SK-N-SH (cell line): ENCODE results near the gene TIGD3. TPM values are rescaled to one million over a fixed set of nuclear protein-coding genes. Genes with fewer than 3 reads are reported as not detected.
A peak's percentile ranks its signal among the peaks of the same experiment; 100 is the strongest.

Experiments used
- CTCF ChIA-PET: fragments of 300-600, 350-600 bp; formaldehyde crosslinking; extraction: SDS; loops from one replicate; lab custom pipeline; 2021; lab: Yijun Ruan, JAX
- POLR2A ChIA-PET: fragments of 350-600 bp; sonication (Branson Sonifier 250); formaldehyde crosslinking; extraction: SDS; loops from one replicate; lab custom pipeline; 2020; ENCODE audit warnings: antibody characterized with exemption, inconsistent platforms; lab: Yijun Ruan, JAX
- DNase-seq: peaks from one replicate; pipeline ENCODE4 v3.0.0; 2012
- H2AFZ ChIP-seq: fragments of 200-600 bp; sonication (generic); 2 replicates; pipeline ENCODE4 v1.8.1; 2016; ENCODE audit warnings: antibody characterized with exemption, mild to moderate bottlenecking, low read depth
- H3F3A ChIP-seq: fragments of 200-600 bp; sonication (generic); replicated peaks from 2 replicates; pipeline ENCODE3; 2016; ENCODE audit warnings: antibody characterized with exemption, mild to moderate bottlenecking; ENCODE audit not compliant: insufficient read depth
- H3K27ac ChIP-seq, 2 experiments: fragments of 200-500 bp in 1 of 2; fragments of 200-600 bp in 1 of 2; sonication (Bioruptor generic) in 1 of 2; sonication (generic), shearing (Covaris generic) in 1 of 2; 2 replicates each; pipeline versions ENCODE4 v1.5.1 to v1.6.1; 2014 to 2016; ENCODE audit warnings: low read depth in 2 of 2, inconsistent platforms in 1 of 2, low read length in 1 of 2, mild to moderate bottlenecking in 1 of 2, mixed read lengths in 1 of 2
- H3K27me3 ChIP-seq: fragments of 200-600 bp; sonication (generic), shearing (Covaris generic); 2 replicates; pipeline ENCODE4 v1.6.1; 2016; ENCODE audit warnings: mixed run types; ENCODE audit not compliant: insufficient read depth
- H3K36me3 ChIP-seq, 2 experiments: fragments of 200-500 bp in 1 of 2; fragments of 200-600 bp in 1 of 2; sonication (Bioruptor generic) in 1 of 2; sonication (generic) in 1 of 2; replicated peaks in 1 of 2; 2 replicates each; pipeline versions ENCODE3 to v1.5.1; 2014 to 2016; ENCODE audit warnings: low read length in 1 of 2, mild to moderate bottlenecking in 1 of 2; ENCODE audit not compliant: insufficient read depth in 2 of 2, control insufficient read depth in 1 of 2
- H3K4me1 ChIP-seq, 2 experiments: fragments of 200-500 bp in 1 of 2; fragments of 200-600 bp in 1 of 2; sonication (Bioruptor generic) in 1 of 2; sonication (generic), shearing (Covaris generic) in 1 of 2; 2 replicates each; pipeline versions ENCODE4 v1.5.1 to v1.6.1; 2014 to 2016; ENCODE audit warnings: low read depth in 1 of 2, low read length in 1 of 2, mixed run types in 1 of 2; ENCODE audit not compliant: insufficient read depth in 2 of 2, control insufficient read depth in 1 of 2
- H3K4me2 ChIP-seq: fragments of 200-600 bp; sonication (generic), shearing (Covaris generic); 2 replicates; pipeline ENCODE4 v1.6.1; 2017; ENCODE audit warnings: mixed run types
- H3K4me3 ChIP-seq, 2 experiments: fragments of 200-500 bp in 1 of 2; fragments of 200-600 bp in 1 of 2; sonication (Bioruptor generic) in 1 of 2; sonication (generic), shearing (Covaris generic) in 1 of 2; 2 replicates each; pipeline versions ENCODE4 v1.5.1 to v1.8.1; 2014 to 2016; ENCODE audit warnings: low read depth in 2 of 2, inconsistent platforms in 1 of 2, low read length in 1 of 2, mild to moderate bottlenecking in 1 of 2, mixed read lengths in 1 of 2, moderate library complexity in 1 of 2
- H3K79me2 ChIP-seq: fragments of 200-600 bp; sonication (generic); 2 replicates; pipeline ENCODE4 v1.8.1; 2017; ENCODE audit warnings: mild to moderate bottlenecking; ENCODE audit not compliant: insufficient read depth
- H3K9ac ChIP-seq: fragments of 200-600 bp; sonication (generic); 2 replicates; pipeline ENCODE4 v1.6.1; 2017; ENCODE audit warnings: mixed run types
- H3K9me2 ChIP-seq: fragments of 200-600 bp; sonication (generic); 2 replicates; pipeline ENCODE4 v1.6.1; 2017; ENCODE audit warnings: mixed run types
- H3K9me3 ChIP-seq: fragments of 200-600 bp; sonication (generic); 2 replicates; pipeline ENCODE4 v1.6.1; 2017; ENCODE audit warnings: mixed run types, mild to moderate bottlenecking, moderate library complexity
- H4K20me1 ChIP-seq: fragments of 200-600 bp; sonication (generic); 2 replicates; pipeline ENCODE4 v1.6.1; 2017; ENCODE audit warnings: mild to moderate bottlenecking, mixed run types; ENCODE audit not compliant: insufficient read depth
- CHD2 ChIP-seq: fragments of 150-350 bp; IDR thresholded peaks from 2 replicates; pipeline ENCODE4 v1.6.1; 2018; ENCODE audit warnings: low read length; ENCODE audit not compliant: partially characterized antibody
- ELF1 ChIP-seq: IDR thresholded peaks from 2 replicates; pipeline ENCODE4 v1.4.0; 2012
- EP300 ChIP-seq, 2 experiments: IDR thresholded peaks; 2 replicates each; pipeline versions ENCODE4 v1.4.0 to v1.6.1; 2012; ENCODE audit warnings: borderline replicate concordance in 1 of 2, low read depth in 1 of 2, low read length in 1 of 2
- EZH2phosphoT487 ChIP-seq: fragments of 200-600 bp; sonication (generic); IDR thresholded peaks from 2 replicates; pipeline ENCODE4 v1.6.1; 2017; ENCODE audit warnings: low read depth, mixed run types, mild to moderate bottlenecking, antibody characterized with exemption, moderate library complexity, borderline replicate concordance
- FOSL2 ChIP-seq: IDR thresholded peaks from 2 replicates; pipeline ENCODE4 v1.4.0; 2012; ENCODE audit warnings: low read depth, mild to moderate bottlenecking, moderate library complexity, borderline replicate concordance
- FOXJ3 ChIP-seq: sonication (generic); formaldehyde crosslinking; IDR thresholded peaks from 2 replicates; pipeline ENCODE4 v1.5.1; 2020; ENCODE audit warnings: mild to moderate bottlenecking, missing genetic modification reagents
- FOXM1 ChIP-seq: IDR thresholded peaks from 2 replicates; pipeline ENCODE4 v1.4.0; 2012; ENCODE audit warnings: low read depth, mild to moderate bottlenecking
- GABPA ChIP-seq: IDR thresholded peaks from 2 replicates; pipeline ENCODE4 v1.4.0; 2012; ENCODE audit warnings: low read depth, mild to moderate bottlenecking
- GATA2 ChIP-seq: sonication (generic); formaldehyde crosslinking; IDR thresholded peaks from 2 replicates; pipeline ENCODE4 v1.5.0; 2020; ENCODE audit warnings: mild to moderate bottlenecking, missing genetic modification reagents
- JUND ChIP-seq: IDR thresholded peaks from 2 replicates; pipeline ENCODE4 v1.4.0; 2012
- MEF2A ChIP-seq: IDR thresholded peaks from 2 replicates; pipeline ENCODE4 v1.4.0; 2012; ENCODE audit warnings: low read depth, borderline replicate concordance
- MXI1 ChIP-seq: IDR thresholded peaks from 2 replicates; pipeline ENCODE4 v1.6.1; 2012; ENCODE audit warnings: mild to moderate bottlenecking, low read depth, low read length, improper control_type of control experiment
- NFIC ChIP-seq: IDR thresholded peaks from 2 replicates; pipeline ENCODE4 v1.4.0; 2012; ENCODE audit warnings: borderline replicate concordance
- NRF1 ChIP-seq: IDR thresholded peaks from 2 replicates; pipeline ENCODE4 v1.6.1; 2012; ENCODE audit warnings: low read depth, mild to moderate bottlenecking, low read length
- RAD21 ChIP-seq: IDR thresholded peaks from 2 replicates; pipeline ENCODE4 v1.6.1; 2012; ENCODE audit warnings: mild to moderate bottlenecking, low read length
- RCOR1 ChIP-seq: fragments of 150-350 bp; IDR thresholded peaks from 2 replicates; pipeline ENCODE4 v1.6.1; 2017; ENCODE audit warnings: antibody characterized with exemption, low read length
- SIN3A ChIP-seq: IDR thresholded peaks from 2 replicates; pipeline ENCODE4 v1.6.1; 2012; ENCODE audit warnings: low read depth, mild to moderate bottlenecking, low read length, moderate library complexity, borderline replicate concordance
- SMC3 ChIP-seq: IDR thresholded peaks from 2 replicates; pipeline ENCODE4 v1.6.1; 2012; ENCODE audit warnings: low read depth, low read length, improper control_type of control experiment
- TAF1 ChIP-seq: IDR thresholded peaks from 2 replicates; pipeline ENCODE4 v1.6.1; 2012; ENCODE audit warnings: low read depth, mild to moderate bottlenecking, low read length, moderate library complexity, borderline replicate concordance
- TCF12 ChIP-seq: IDR thresholded peaks from 2 replicates; pipeline ENCODE4 v1.4.0; 2012
- TEAD4 ChIP-seq: IDR thresholded peaks from 2 replicates; pipeline ENCODE4 v1.4.0; 2012; ENCODE audit warnings: mild to moderate bottlenecking, borderline replicate concordance; ENCODE audit not compliant: insufficient read depth
- WGBS: methylation state at CpG from one replicate; pipeline ENCODE4 v1.1.6; 2017; ENCODE audit warnings: low lambda C conversion rate; 5-methylcytosine and 5-hydroxymethylcytosine counted together
- polyA plus RNA-seq, 3 experiments: library from polyadenylated mRNA; depleted of rRNA; stranded (reverse); fragments of >200 nt; gene quantifications; 2 replicates each; pipeline ENCODE4 v1.2.3, GENCODE V29; 2012
- TF ChIP-seq, protein P1 (sequence below): IDR thresholded peaks from 2 replicates; pipeline ENCODE4 v1.4.0; 2012; ENCODE audit warnings: low read depth
- TF ChIP-seq, protein P2 (sequence below): fragments of 150-350 bp; IDR thresholded peaks from 2 replicates; pipeline ENCODE4 v1.6.1; 2016; ENCODE audit warnings: mild to moderate bottlenecking, low read depth, low read length
- TF ChIP-seq, protein P3 (sequence below): fragments of 150-350 bp; IDR thresholded peaks from 2 replicates; pipeline ENCODE4 v1.6.1; 2017; ENCODE audit warnings: antibody characterized with exemption, low read length, low read depth, borderline replicate concordance
- TF ChIP-seq, protein P4 (sequence below): IDR thresholded peaks from 2 replicates; pipeline ENCODE4 v1.4.0; 2012; ENCODE audit warnings: low read depth, borderline replicate concordance
- TF ChIP-seq, protein P5 (sequence below): IDR thresholded peaks from 2 replicates; pipeline ENCODE4 v1.6.1; 2012; ENCODE audit warnings: mild to moderate bottlenecking, low read depth, low read length, moderate library complexity

Gene TIGD3
- polyA plus RNA-seq, 1 of the 3 experiments (the other 2 are of a cell fraction), result 0.41 TPM

DNA sequence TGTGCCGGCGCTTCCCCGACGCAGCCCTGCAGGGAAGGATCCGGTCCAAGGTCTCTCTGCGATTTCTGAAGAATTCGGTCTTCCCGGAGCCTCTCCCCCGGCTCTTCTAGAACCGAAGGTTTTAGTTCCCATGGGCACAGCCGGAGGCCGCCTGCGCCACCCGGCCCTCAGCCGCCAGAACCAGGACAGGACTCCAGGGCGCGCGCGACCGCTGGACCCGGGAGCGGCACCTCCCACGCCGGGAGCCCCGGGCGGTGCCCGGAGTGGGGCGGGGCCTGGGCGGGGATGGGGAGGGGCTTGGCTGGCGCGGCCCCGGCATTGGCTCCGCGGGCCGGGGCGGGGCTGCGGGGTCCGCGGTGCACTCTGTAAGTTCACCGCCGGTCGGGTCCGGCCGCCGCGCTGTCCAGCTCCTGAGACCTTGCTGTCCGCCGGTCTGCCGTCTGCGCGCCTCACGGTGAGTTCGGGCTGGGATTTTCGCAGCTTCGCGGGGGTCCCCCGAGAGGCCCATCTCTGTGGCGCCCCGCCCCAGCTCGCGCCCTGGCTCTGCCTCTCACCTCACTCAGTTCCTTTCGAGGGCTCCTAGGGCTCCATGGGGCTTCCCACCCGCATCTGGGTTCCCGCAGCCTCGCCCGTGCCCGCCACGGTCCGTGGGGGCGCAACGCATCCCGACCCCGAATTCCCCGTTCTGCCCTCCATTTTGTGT lies 39.9 kb upstream of the TIGD3 start, which contains the start of gene CDC42EP2:
Gene CDC42EP2 (plus strand): TSS at position 366 of the 703 bp plus-strand sequence. CDS start 6,033 bp downstream, outside the sequence.
- no peaks in the 10 kb centered on the region for H3K36me3 ChIP-seq
- peaks cover 20 to 38% of the 10 kb centered on the region in 2 experiments; a peak in 2 of 4 replicates for H3K4me1 ChIP-seq
- peaks cover 5% of the 10 kb centered on the region for H3F3A ChIP-seq
- H3K79me2 ChIP-seq, result peaks cover 42% of the 10 kb centered on the region
- peak within 1 kb of the TSS; percentile 93 for H2AFZ ChIP-seq
- H3K9me2 ChIP-seq, result no peaks in the 10 kb centered on the region
- peak; percentile 97 for DNase-seq
- H3K9me3 ChIP-seq, result no peaks in the 10 kb centered on the region
- H3K4me3 ChIP-seq, result peak within 1 kb of the TSS; percentile 85 to 94
- H3K9ac ChIP-seq, result peak within 1 kb of the TSS; percentile 84
- POLR2A ChIA-PET, result interaction anchor here (0.6 to 2.4 kb wide), 17 partner anchors 10 to 194 kb away, joined by 3 to 26 read pairs (median 4); partner anchors contain the start of genes DPF2 and POLA2
- no peaks in the 10 kb centered on the region for H3K27me3 ChIP-seq
- peak within 1 kb of the TSS; percentile 87 for H3K4me2 ChIP-seq
- peaks cover 24% of the 10 kb centered on the region for H4K20me1 ChIP-seq
- WGBS, result 3% methylated on average over 24 of the region's 74 CpGs
- CTCF ChIA-PET, result interaction anchor here (0.6 to 24.1 kb wide), 45 partner anchors 8 to 623 kb away, joined by 3 to 1118 read pairs (median 4); partner anchors contain the start of genes ARL2, CAPN1, DPF2 and POLA2
- peak within 1 kb of the TSS; percentile 65 to 80 for H3K27ac ChIP-seq
- TF ChIP-seq MEF2A (no peak), EP300 (IDR thresholded peaks at IDR 0.05; ENCODE audit: borderline replicate concordance in 1 of 2, low read depth in 1 of 2, low read length in 1 of 2) (no peak), RAD21 (no peak), GATA2 (CRISPR knock-in tag) (no peak), JUND (no peak), EZH2phosphoT487 (no peak), CHD2 (peak; percentile 5), TAF1 (peak; percentile 54; the same call in 1 of the 2 replicates), FOSL2 (no peak), FOXM1 (no peak), SMC3 (no peak), TEAD4 (no peak), RCOR1 (no peak), ELF1 (no peak), SIN3A (no peak), NRF1 (no peak), MXI1 (peak; percentile 22; the same call in 1 of the 2 replicates), GABPA (no peak), NFIC (no peak), TCF12 (no peak), FOXJ3 (CRISPR knock-in tag) (no peak)
- TF ChIP-seq, protein P1, sequence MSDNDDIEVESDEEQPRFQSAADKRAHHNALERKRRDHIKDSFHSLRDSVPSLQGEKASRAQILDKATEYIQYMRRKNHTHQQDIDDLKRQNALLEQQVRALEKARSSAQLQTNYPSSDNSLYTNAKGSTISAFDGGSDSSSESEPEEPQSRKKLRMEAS, result no peak
- TF ChIP-seq, protein P2, sequence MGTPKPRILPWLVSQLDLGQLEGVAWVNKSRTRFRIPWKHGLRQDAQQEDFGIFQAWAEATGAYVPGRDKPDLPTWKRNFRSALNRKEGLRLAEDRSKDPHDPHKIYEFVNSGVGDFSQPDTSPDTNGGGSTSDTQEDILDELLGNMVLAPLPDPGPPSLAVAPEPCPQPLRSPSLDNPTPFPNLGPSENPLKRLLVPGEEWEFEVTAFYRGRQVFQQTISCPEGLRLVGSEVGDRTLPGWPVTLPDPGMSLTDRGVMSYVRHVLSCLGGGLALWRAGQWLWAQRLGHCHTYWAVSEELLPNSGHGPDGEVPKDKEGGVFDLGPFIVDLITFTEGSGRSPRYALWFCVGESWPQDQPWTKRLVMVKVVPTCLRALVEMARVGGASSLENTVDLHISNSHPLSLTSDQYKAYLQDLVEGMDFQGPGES, result no peak
- TF ChIP-seq, protein P3, sequence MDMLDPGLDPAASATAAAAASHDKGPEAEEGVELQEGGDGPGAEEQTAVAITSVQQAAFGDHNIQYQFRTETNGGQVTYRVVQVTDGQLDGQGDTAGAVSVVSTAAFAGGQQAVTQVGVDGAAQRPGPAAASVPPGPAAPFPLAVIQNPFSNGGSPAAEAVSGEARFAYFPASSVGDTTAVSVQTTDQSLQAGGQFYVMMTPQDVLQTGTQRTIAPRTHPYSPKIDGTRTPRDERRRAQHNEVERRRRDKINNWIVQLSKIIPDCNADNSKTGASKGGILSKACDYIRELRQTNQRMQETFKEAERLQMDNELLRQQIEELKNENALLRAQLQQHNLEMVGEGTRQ, result no peak
- TF ChIP-seq, protein P4, sequence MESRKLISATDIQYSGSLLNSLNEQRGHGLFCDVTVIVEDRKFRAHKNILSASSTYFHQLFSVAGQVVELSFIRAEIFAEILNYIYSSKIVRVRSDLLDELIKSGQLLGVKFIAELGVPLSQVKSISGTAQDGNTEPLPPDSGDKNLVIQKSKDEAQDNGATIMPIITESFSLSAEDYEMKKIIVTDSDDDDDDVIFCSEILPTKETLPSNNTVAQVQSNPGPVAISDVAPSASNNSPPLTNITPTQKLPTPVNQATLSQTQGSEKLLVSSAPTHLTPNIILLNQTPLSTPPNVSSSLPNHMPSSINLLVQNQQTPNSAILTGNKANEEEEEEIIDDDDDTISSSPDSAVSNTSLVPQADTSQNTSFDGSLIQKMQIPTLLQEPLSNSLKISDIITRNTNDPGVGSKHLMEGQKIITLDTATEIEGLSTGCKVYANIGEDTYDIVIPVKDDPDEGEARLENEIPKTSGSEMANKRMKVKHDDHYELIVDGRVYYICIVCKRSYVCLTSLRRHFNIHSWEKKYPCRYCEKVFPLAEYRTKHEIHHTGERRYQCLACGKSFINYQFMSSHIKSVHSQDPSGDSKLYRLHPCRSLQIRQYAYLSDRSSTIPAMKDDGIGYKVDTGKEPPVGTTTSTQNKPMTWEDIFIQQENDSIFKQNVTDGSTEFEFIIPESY, result no peak
- TF ChIP-seq, protein P5, sequence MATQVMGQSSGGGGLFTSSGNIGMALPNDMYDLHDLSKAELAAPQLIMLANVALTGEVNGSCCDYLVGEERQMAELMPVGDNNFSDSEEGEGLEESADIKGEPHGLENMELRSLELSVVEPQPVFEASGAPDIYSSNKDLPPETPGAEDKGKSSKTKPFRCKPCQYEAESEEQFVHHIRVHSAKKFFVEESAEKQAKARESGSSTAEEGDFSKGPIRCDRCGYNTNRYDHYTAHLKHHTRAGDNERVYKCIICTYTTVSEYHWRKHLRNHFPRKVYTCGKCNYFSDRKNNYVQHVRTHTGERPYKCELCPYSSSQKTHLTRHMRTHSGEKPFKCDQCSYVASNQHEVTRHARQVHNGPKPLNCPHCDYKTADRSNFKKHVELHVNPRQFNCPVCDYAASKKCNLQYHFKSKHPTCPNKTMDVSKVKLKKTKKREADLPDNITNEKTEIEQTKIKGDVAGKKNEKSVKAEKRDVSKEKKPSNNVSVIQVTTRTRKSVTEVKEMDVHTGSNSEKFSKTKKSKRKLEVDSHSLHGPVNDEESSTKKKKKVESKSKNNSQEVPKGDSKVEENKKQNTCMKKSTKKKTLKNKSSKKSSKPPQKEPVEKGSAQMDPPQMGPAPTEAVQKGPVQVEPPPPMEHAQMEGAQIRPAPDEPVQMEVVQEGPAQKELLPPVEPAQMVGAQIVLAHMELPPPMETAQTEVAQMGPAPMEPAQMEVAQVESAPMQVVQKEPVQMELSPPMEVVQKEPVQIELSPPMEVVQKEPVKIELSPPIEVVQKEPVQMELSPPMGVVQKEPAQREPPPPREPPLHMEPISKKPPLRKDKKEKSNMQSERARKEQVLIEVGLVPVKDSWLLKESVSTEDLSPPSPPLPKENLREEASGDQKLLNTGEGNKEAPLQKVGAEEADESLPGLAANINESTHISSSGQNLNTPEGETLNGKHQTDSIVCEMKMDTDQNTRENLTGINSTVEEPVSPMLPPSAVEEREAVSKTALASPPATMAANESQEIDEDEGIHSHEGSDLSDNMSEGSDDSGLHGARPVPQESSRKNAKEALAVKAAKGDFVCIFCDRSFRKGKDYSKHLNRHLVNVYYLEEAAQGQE, result peak; percentile 86
